DOHH2 (cell line): ENCODE results near the gene CDS1.

Source experiments
- H3F3A ChIP-seq: fragments of 200-600 bp; sonication (generic), shearing (Covaris generic); 2 replicates; pipeline ENCODE4 v1.6.0; 2016; ENCODE audit warnings: antibody characterized with exemption, mild to moderate bottlenecking; ENCODE audit not compliant: control insufficient read depth, insufficient read depth
- H3K27ac ChIP-seq: fragments of 200-600 bp; sonication (generic); 2 replicates; pipeline ENCODE4 v1.5.1; 2014; ENCODE audit warnings: low read depth, mild to moderate bottlenecking, low read length, moderate library complexity
- H3K27me3 ChIP-seq: fragments of 200-600 bp; sonication (generic); 2 replicates; pipeline ENCODE4 v1.6.1; 2014; ENCODE audit warnings: mild to moderate bottlenecking, low read length, mixed read lengths; ENCODE audit not compliant: control insufficient read depth
- H3K36me3 ChIP-seq: fragments of 200-600 bp; sonication (generic); 2 replicates; pipeline ENCODE4 v1.6.1; 2014; ENCODE audit warnings: mild to moderate bottlenecking, low read length, moderate library complexity, mixed read lengths; ENCODE audit not compliant: control insufficient read depth
- H3K4me1 ChIP-seq: fragments of 200-600 bp; sonication (generic); 2 replicates; pipeline ENCODE4 v1.6.1; 2014; ENCODE audit warnings: mild to moderate bottlenecking, low read length, mixed read lengths; ENCODE audit not compliant: control insufficient read depth
- H3K4me2 ChIP-seq: fragments of 200-600 bp; sonication (generic); 2 replicates; pipeline ENCODE4 v1.6.0; 2014; ENCODE audit warnings: mild to moderate bottlenecking, low read length, moderate library complexity
- H3K4me3 ChIP-seq: fragments of 200-600 bp; sonication (generic); 2 replicates; pipeline ENCODE4 v1.5.1; 2014; ENCODE audit warnings: mild to moderate bottlenecking, low read length, mixed read lengths
- H3K79me2 ChIP-seq: fragments of 200-600 bp; sonication (generic); 2 replicates; pipeline ENCODE4 v1.6.1; 2014; ENCODE audit warnings: mild to moderate bottlenecking, low read length, mixed read lengths; ENCODE audit not compliant: control insufficient read depth
- H3K9me2 ChIP-seq: fragments of 200-600 bp; sonication (generic); replicated peaks from 2 replicates; pipeline ENCODE4 v1.6.1; 2014; ENCODE audit warnings: mild to moderate bottlenecking, low read length, mixed read lengths; ENCODE audit not compliant: control insufficient read depth
- H3K9me3 ChIP-seq: fragments of 200-600 bp; sonication (generic); 2 replicates; pipeline ENCODE4 v1.6.1; 2014; ENCODE audit warnings: antibody characterized with exemption, low read length, mixed read lengths; ENCODE audit not compliant: control insufficient read depth, insufficient read depth
- H4K20me1 ChIP-seq: fragments of 200-600 bp; sonication (generic); 2 replicates; pipeline ENCODE4 v1.6.0; 2014; ENCODE audit warnings: low read depth, mild to moderate bottlenecking, antibody characterized with exemption, low read length, moderate library complexity; ENCODE audit not compliant: control insufficient read depth, insufficient read depth
- EZH2phosphoT487 ChIP-seq: fragments of 200-600 bp; sonication (generic); IDR thresholded peaks from 2 replicates; pipeline ENCODE4 v1.6.1; 2017; ENCODE audit warnings: borderline replicate concordance, mild to moderate bottlenecking, antibody characterized with exemption, low read length, moderate library complexity, mixed read lengths
- TF ChIP-seq, protein P1 (sequence below): fragments of 200-600 bp; sonication (generic); IDR thresholded peaks from one replicate; pipeline ENCODE4 v1.5.1; 2014; ENCODE audit warnings: antibody characterized with exemption, mild to moderate bottlenecking, low read depth, low read length; ENCODE audit not compliant: poor library complexity, severe bottlenecking

The CDS1 gene

DNA sequence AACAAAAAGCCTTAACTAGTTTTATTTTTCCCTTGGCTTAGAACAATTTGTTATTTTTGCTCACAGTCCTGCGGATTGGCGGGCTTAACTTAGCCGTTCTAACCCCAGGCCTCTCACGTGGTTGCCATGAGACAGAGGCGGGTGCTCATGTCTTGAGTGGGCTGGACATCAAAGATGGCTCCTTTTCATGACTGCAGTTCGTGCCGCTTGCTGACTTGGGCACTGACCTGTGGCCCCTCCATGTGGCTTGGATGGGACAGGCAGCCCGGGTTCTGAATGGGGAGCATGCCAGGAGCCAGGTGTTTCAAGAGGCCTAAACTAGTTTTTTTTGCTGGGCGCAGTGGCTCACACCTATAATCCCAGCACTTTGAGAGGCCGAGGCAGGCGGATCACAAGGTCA is 40.7 kb downstream of the CDS1 start:
- no peak overlapping the region for H3K4me2 ChIP-seq
- H3K27me3 ChIP-seq, result no peaks in the 10 kb centered on the region
- TF ChIP-seq, protein P1, sequence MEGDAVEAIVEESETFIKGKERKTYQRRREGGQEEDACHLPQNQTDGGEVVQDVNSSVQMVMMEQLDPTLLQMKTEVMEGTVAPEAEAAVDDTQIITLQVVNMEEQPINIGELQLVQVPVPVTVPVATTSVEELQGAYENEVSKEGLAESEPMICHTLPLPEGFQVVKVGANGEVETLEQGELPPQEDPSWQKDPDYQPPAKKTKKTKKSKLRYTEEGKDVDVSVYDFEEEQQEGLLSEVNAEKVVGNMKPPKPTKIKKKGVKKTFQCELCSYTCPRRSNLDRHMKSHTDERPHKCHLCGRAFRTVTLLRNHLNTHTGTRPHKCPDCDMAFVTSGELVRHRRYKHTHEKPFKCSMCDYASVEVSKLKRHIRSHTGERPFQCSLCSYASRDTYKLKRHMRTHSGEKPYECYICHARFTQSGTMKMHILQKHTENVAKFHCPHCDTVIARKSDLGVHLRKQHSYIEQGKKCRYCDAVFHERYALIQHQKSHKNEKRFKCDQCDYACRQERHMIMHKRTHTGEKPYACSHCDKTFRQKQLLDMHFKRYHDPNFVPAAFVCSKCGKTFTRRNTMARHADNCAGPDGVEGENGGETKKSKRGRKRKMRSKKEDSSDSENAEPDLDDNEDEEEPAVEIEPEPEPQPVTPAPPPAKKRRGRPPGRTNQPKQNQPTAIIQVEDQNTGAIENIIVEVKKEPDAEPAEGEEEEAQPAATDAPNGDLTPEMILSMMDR, result no peak
- no peak for TF ChIP-seq EZH2phosphoT487
- no peaks in the 10 kb centered on the region for H3K79me2 ChIP-seq
- no peak overlapping the region for H3K27ac ChIP-seq
- H4K20me1 ChIP-seq, result no peaks in the 10 kb centered on the region
- peaks cover 5% of the 10 kb centered on the region for H3K4me1 ChIP-seq
- H3K36me3 ChIP-seq, result no peaks in the 10 kb centered on the region
- H3K9me3 ChIP-seq, result no peaks in the 10 kb centered on the region
- H3K9me2 ChIP-seq, result no peaks in the 10 kb centered on the region
- no peaks in the 10 kb centered on the region for H3F3A ChIP-seq
- no peak overlapping the region for H3K4me3 ChIP-seq

- Histone ChIP-seq H3K27ac (no peak overlapping the region), H3F3A (no peaks in the 10 kb centered on the region), H3K4me3 (no peak overlapping the region), H3K9me3 (no peaks in the 10 kb centered on the region), H3K36me3 (no peaks in the 10 kb centered on the region), H3K4me1 (peaks cover 5% of the 10 kb centered on the region), H3K9me2 (no peaks in the 10 kb centered on the region), H3K4me2 (no peak overlapping the region), H3K79me2 (no peaks in the 10 kb centered on the region), H4K20me1 (no peaks in the 10 kb centered on the region), H3K27me3 (no peaks in the 10 kb centered on the region)
- TF ChIP-seq, protein P1, result no peak
- TF ChIP-seq EZH2phosphoT487, result no peak
Measured at GRCh38 chr4:84626673-84627072, 43.7 kb downstream of the CDS1 start.

DNA sequence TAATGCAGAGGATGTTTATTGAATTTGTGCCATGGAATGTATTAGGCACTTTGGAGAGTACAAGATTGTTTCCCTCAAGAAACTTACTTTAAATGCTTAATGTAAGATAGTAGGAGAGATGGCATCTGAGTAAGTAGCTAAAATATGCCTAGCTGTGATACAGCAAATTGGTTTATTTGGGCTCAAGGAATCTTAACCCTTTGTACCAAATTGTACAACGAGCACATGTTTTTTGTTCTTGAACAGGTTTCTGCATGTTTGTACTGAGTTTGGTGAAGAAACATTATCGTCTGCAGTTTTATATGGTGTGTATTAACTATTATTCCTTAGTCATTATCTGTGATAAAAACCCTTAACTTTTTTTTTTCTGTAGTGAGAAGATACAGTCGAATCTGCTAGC is 48.6 kb downstream of the CDS1 start:
- Histone ChIP-seq H3F3A (no peaks in the 10 kb centered on the region), H3K79me2 (no peaks in the 10 kb centered on the region), H3K4me3 (no peak overlapping the region), H4K20me1 (no peaks in the 10 kb centered on the region), H3K27ac (no peak overlapping the region), H3K36me3 (no peaks in the 10 kb centered on the region), H3K9me2 (no peaks in the 10 kb centered on the region), H3K4me1 (no peaks in the 10 kb centered on the region), H3K4me2 (no peak overlapping the region), H3K9me3 (no peaks in the 10 kb centered on the region), H3K27me3 (no peaks in the 10 kb centered on the region)
- TF ChIP-seq, protein P1, result no peak
- no peak for TF ChIP-seq EZH2phosphoT487

DNA sequence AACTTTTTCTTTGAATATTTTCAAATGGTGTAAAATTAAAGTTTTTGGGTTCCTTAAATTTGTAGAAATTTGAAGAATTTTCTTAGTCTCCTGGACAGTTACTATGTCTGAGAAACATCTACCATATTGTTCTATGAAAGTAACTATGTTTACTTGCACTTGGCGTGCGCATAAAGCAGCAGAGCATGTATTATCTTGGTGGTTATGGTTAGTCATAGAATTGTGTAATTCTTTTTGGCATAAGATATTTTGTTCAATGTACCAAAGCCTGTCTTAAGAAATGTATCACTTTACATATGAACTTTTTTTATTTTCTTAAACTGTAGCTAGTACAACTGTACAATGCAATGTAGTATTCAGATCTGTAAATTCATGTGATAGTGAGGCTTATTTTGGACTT is 49.2 kb downstream of the CDS1 start:
- TF ChIP-seq EZH2phosphoT487, result no peak
- TF ChIP-seq, protein P1, result no peak

More for the DNA sequence above, 49.2 kb downstream of the CDS1 start:
- H3K9me2 ChIP-seq, result no peaks in the 10 kb centered on the region
- H3K4me3 ChIP-seq, result no peak overlapping the region
- H3K4me1 ChIP-seq, result no peaks in the 10 kb centered on the region
- no peaks in the 10 kb centered on the region for H4K20me1 ChIP-seq
- H3K27me3 ChIP-seq, result no peaks in the 10 kb centered on the region
- H3K36me3 ChIP-seq, result no peaks in the 10 kb centered on the region
- H3K27ac ChIP-seq, result no peak overlapping the region
- no peaks in the 10 kb centered on the region for H3F3A ChIP-seq
- H3K9me3 ChIP-seq, result no peaks in the 10 kb centered on the region
- no peak overlapping the region for H3K4me2 ChIP-seq
- H3K79me2 ChIP-seq, result no peaks in the 10 kb centered on the region
